Neural cell (in vitro differentiated cells): ENCODE data around the gene PTEN. TPM values are rescaled to one million over a fixed set of nuclear protein-coding genes. Genes with fewer than 3 reads are reported as not detected.

Source experiments
- H2AFZ ChIP-seq: fragments of 200-600, 300-800 bp; sonication (generic), shearing (Covaris generic); 2 replicates; pipeline ENCODE4 v1.6.0; 2014; ENCODE audit warnings: low read depth, mild to moderate bottlenecking, antibody characterized with exemption, low read length, moderate library complexity
- H3F3A ChIP-seq: fragments of 200-600 bp; shearing (Covaris generic); 2 replicates; pipeline ENCODE4 v1.6.1; 2016; ENCODE audit warnings: mild to moderate bottlenecking, moderate library complexity, mixed read lengths, antibody characterized with exemption, low read length; ENCODE audit not compliant: insufficient read depth, poor library complexity, severe bottlenecking
- H3K27ac ChIP-seq: fragments of 200-600, 300-800 bp; sonication (generic), shearing (Covaris generic); 2 replicates; pipeline ENCODE4 v1.5.1; 2014; ENCODE audit warnings: mild to moderate bottlenecking, low read length, moderate library complexity
- H3K27me3 ChIP-seq: fragments of 300-800, 200-600 bp; sonication (generic), shearing (Covaris generic); 2 replicates; pipeline ENCODE4 v1.6.0; 2014; ENCODE audit warnings: mild to moderate bottlenecking, low read depth, low read length, moderate library complexity; ENCODE audit not compliant: insufficient read depth
- H3K36me3 ChIP-seq: fragments of 300-800, 200-600 bp; sonication (generic), shearing (Covaris generic); 2 replicates; pipeline ENCODE4 v1.5.1; 2014; ENCODE audit warnings: mild to moderate bottlenecking, antibody characterized with exemption, low read length, moderate library complexity; ENCODE audit not compliant: insufficient read depth
- H3K4me2 ChIP-seq: fragments of 300-800, 200-600 bp; sonication (generic), shearing (Covaris generic); 2 replicates; pipeline ENCODE4 v1.6.0; 2014; ENCODE audit warnings: mild to moderate bottlenecking, low read length
- H3K4me3 ChIP-seq: fragments of 300-800, 200-600 bp; sonication (generic), shearing (Covaris generic); 2 replicates; pipeline ENCODE4 v1.5.1; 2014; ENCODE audit warnings: mild to moderate bottlenecking, low read length, moderate library complexity
- H3K79me2 ChIP-seq: fragments of 200-600 bp; shearing (Covaris generic); replicated peaks from 2 replicates; pipeline ENCODE4 v1.6.0; 2014; ENCODE audit warnings: mild to moderate bottlenecking, low read length, moderate library complexity; ENCODE audit not compliant: insufficient read depth
- H3K9ac ChIP-seq: fragments of 300-800, 200-600 bp; sonication (generic), shearing (Covaris generic); 2 replicates; pipeline ENCODE4 v1.6.1; 2016; ENCODE audit warnings: mild to moderate bottlenecking, low read length, mixed read lengths
- H3K9me2 ChIP-seq: fragments of 200-600 bp; shearing (Covaris generic); 2 replicates; pipeline ENCODE4 v1.6.1; 2016; ENCODE audit warnings: mild to moderate bottlenecking, low read length, mixed read lengths; ENCODE audit not compliant: insufficient read depth
- H3K9me3 ChIP-seq: fragments of 200-600, 300-800 bp; sonication (generic), shearing (Covaris generic); 2 replicates; pipeline ENCODE4 v1.6.1; 2016; ENCODE audit warnings: mild to moderate bottlenecking, mixed run types, low read length, moderate library complexity, mixed read lengths
- H4K20me1 ChIP-seq: fragments of 200-600 bp; shearing (Covaris generic); 2 replicates; pipeline ENCODE4 v1.6.1; 2016; ENCODE audit warnings: mild to moderate bottlenecking, mixed run types; ENCODE audit not compliant: insufficient read depth
- EP300 ChIP-seq: fragments of 450-650 bp; conservative IDR thresholded peaks from 2 replicates; pipeline ENCODE4 v1.6.1; 2014; ENCODE audit warnings: antibody characterized with exemption, mild to moderate bottlenecking, moderate library complexity; ENCODE audit not compliant: poor library complexity, severe bottlenecking
- EZH2 ChIP-seq: fragments of 200-600, 300-800 bp; shearing (Covaris generic), sonication (generic); IDR thresholded peaks from 2 replicates; pipeline ENCODE4 v1.6.1; 2014; ENCODE audit warnings: antibody characterized with exemption, low read length, borderline replicate concordance, mild to moderate bottlenecking; ENCODE audit not compliant: insufficient read depth, poor library complexity, severe bottlenecking
- MXI1 ChIP-seq: fragments of 450-650 bp; conservative IDR thresholded peaks from 2 replicates; pipeline ENCODE4 v1.6.1; 2014; ENCODE audit warnings: antibody characterized with exemption, mild to moderate bottlenecking; ENCODE audit not compliant: poor library complexity, severe bottlenecking
- POLR2AphosphoS5 ChIP-seq: IDR thresholded peaks from 2 replicates; pipeline ENCODE4 v1.6.1; 2012
- RAD21 ChIP-seq: fragments of 450-650 bp; conservative IDR thresholded peaks from 2 replicates; pipeline ENCODE4 v1.6.1; 2014; ENCODE audit warnings: antibody characterized with exemption, mild to moderate bottlenecking, moderate library complexity
- SMC3 ChIP-seq: fragments of 450-650 bp; conservative IDR thresholded peaks from 2 replicates; pipeline ENCODE4 v1.6.1; 2014; ENCODE audit warnings: antibody characterized with exemption, mild to moderate bottlenecking, moderate library complexity; ENCODE audit not compliant: poor library complexity
- TAF1 ChIP-seq: IDR thresholded peaks from 2 replicates; pipeline ENCODE4 v1.6.1; 2012; ENCODE audit warnings: low read depth
- polyA plus RNA-seq: library from polyadenylated mRNA; depleted of rRNA; stranded (reverse); fragments of >200 nt; gene quantifications from 2 replicates; pipeline ENCODE4 v1.2.3, GENCODE V29; 2014
- TF ChIP-seq, protein P1 (sequence below): IDR thresholded peaks from 2 replicates; pipeline ENCODE4 v1.6.1; 2012; ENCODE audit warnings: borderline replicate concordance
- TF ChIP-seq, protein P2 (sequence below): fragments of 450-650 bp; IDR thresholded peaks from 2 replicates; pipeline ENCODE4 v1.5.1; 2014; ENCODE audit warnings: antibody characterized with exemption, mild to moderate bottlenecking, moderate library complexity; ENCODE audit not compliant: poor library complexity, severe bottlenecking

PTEN gene
- polyA plus RNA-seq, 1 donor from 2014 or later = 47.3 TPM

DNA sequence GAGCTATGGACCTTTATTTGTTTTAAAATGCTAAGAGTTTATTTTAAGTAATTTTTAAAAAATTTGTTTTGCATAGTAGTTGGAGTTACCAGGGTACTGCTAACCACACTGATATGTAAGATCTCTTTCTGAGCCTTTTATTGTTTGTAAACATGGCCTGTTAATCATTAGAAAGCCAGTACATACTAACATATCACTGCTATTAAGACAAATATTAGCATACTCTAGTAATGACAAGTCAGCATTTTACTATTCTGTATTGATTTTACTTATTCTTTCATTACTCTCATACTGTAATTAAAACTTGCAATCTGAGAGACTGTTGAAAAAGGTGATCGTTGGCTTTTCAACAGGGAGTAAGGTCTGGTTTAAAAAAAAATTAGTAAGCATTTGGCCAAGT is 66.7 kb downstream of the PTEN start (continued):
- no peak for TF ChIP-seq SMC3

- H3K4me3 ChIP-seq = no peak overlapping the region
- no peak overlapping the region for H3K4me2 ChIP-seq
- no peaks in the 10 kb centered on the region for H3F3A ChIP-seq
- no peaks in the 10 kb centered on the region for H4K20me1 ChIP-seq
- H3K79me2 ChIP-seq = peaks cover 14% of the 10 kb centered on the region
- TF ChIP-seq TAF1 (no peak), EZH2 (no peak), SMC3 (no peak), EP300 (no peak), RAD21 (no peak), MXI1 (no peak), POLR2AphosphoS5 (no peak)
- TF ChIP-seq, protein P1, sequence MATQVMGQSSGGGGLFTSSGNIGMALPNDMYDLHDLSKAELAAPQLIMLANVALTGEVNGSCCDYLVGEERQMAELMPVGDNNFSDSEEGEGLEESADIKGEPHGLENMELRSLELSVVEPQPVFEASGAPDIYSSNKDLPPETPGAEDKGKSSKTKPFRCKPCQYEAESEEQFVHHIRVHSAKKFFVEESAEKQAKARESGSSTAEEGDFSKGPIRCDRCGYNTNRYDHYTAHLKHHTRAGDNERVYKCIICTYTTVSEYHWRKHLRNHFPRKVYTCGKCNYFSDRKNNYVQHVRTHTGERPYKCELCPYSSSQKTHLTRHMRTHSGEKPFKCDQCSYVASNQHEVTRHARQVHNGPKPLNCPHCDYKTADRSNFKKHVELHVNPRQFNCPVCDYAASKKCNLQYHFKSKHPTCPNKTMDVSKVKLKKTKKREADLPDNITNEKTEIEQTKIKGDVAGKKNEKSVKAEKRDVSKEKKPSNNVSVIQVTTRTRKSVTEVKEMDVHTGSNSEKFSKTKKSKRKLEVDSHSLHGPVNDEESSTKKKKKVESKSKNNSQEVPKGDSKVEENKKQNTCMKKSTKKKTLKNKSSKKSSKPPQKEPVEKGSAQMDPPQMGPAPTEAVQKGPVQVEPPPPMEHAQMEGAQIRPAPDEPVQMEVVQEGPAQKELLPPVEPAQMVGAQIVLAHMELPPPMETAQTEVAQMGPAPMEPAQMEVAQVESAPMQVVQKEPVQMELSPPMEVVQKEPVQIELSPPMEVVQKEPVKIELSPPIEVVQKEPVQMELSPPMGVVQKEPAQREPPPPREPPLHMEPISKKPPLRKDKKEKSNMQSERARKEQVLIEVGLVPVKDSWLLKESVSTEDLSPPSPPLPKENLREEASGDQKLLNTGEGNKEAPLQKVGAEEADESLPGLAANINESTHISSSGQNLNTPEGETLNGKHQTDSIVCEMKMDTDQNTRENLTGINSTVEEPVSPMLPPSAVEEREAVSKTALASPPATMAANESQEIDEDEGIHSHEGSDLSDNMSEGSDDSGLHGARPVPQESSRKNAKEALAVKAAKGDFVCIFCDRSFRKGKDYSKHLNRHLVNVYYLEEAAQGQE = no peak
- TF ChIP-seq, protein P2, sequence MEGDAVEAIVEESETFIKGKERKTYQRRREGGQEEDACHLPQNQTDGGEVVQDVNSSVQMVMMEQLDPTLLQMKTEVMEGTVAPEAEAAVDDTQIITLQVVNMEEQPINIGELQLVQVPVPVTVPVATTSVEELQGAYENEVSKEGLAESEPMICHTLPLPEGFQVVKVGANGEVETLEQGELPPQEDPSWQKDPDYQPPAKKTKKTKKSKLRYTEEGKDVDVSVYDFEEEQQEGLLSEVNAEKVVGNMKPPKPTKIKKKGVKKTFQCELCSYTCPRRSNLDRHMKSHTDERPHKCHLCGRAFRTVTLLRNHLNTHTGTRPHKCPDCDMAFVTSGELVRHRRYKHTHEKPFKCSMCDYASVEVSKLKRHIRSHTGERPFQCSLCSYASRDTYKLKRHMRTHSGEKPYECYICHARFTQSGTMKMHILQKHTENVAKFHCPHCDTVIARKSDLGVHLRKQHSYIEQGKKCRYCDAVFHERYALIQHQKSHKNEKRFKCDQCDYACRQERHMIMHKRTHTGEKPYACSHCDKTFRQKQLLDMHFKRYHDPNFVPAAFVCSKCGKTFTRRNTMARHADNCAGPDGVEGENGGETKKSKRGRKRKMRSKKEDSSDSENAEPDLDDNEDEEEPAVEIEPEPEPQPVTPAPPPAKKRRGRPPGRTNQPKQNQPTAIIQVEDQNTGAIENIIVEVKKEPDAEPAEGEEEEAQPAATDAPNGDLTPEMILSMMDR = no peak
- H3K36me3 ChIP-seq = no peaks in the 10 kb centered on the region
- H3K9ac ChIP-seq = no peak overlapping the region
- no peaks in the 10 kb centered on the region for H3K9me2 ChIP-seq
- no peaks in the 10 kb centered on the region for H3K27me3 ChIP-seq
- H2AFZ ChIP-seq = no peak overlapping the region
- H3K9me3 ChIP-seq = no peaks in the 10 kb centered on the region
- no peak overlapping the region for H3K27ac ChIP-seq
Observed at GRCh38 chr10:87930934-87931835, 67.8 kb downstream of the PTEN start.

DNA sequence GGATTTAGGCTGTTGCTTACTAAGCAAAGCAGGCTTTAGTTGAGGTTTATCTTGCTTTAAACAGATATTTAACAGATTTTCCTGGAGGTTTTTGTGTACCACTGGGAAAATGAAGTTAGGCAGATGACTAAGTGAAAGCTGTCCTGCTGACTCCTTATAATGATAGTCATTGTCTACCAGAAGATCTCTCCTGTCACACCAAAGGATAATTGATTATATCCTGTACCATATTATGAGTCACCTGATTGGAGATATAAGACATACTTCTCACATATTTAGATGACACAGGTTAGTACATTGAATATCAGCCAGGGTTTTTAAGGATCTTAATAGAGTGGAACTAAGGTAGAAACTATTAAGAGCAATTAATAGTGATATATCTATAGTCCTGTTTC is 68.4 kb downstream of the PTEN start:
- no peak overlapping the region for H3K4me3 ChIP-seq
- H3F3A ChIP-seq = no peaks in the 10 kb centered on the region
- H4K20me1 ChIP-seq = no peaks in the 10 kb centered on the region
- peaks cover 14% of the 10 kb centered on the region for H3K79me2 ChIP-seq
- H3K27ac ChIP-seq = no peak overlapping the region
- H3K9ac ChIP-seq = no peak overlapping the region
- no peaks in the 10 kb centered on the region for H3K36me3 ChIP-seq
- H2AFZ ChIP-seq = no peak overlapping the region
- H3K4me2 ChIP-seq = no peak overlapping the region
- H3K9me3 ChIP-seq = no peaks in the 10 kb centered on the region
- H3K27me3 ChIP-seq = no peaks in the 10 kb centered on the region
- no peaks in the 10 kb centered on the region for H3K9me2 ChIP-seq
- TF ChIP-seq TAF1 (no peak), POLR2AphosphoS5 (no peak), EZH2 (no peak), SMC3 (no peak), MXI1 (no peak), EP300 (no peak), RAD21 (no peak)
- TF ChIP-seq, protein P1 = no peak
- TF ChIP-seq, protein P2 = no peak
